Activated gamma-delta T cell treated with Interleukin-2 at 50 U/mL for 16 hours (primary cell): Measurements from ENCODE around the gene PADI2.
"Not testable (repeated sequence)": the region's sequence is repeated elsewhere in the genome, so short reads cannot be mapped to it uniquely, and the experiment has no call there.

Experiments used
- DNase-seq: peaks from one replicate; pipeline ENCODE4 v3.0.0-alpha.2; 2020

The PADI2 gene

DNA sequence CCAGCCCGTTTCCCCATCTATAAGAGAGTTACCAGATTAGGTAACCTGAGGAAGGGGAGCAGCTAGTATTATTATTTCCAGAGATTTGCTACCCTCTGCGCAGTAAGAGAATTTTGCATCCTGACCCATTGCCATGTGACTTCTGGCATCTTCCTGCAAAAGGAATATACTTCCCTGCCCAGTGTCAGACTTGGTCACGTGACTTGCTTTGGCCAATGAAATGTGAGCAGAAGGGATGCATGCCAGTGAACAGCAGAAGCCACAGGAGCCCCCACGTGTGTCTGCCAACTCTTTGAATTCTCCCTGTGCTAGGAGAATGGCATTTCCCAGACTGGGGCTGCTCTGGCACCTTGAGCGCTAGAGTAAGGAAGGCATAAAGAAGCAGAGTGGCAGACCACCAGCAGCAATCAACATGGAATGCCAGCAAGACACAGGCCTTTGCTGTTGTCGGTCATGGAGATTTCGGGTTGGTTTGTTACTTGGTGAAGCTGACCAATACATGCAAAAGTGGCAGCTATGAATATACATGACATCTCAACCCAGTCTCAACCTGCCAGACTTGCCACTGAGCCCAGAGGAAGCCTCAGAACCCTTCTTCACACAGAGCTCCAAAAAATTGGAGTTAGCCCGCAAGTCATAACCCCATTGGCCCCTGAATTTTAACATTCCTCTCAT lies 39.0 kb downstream of the PADI2 start:
- DNase-seq: no peak

DNA sequence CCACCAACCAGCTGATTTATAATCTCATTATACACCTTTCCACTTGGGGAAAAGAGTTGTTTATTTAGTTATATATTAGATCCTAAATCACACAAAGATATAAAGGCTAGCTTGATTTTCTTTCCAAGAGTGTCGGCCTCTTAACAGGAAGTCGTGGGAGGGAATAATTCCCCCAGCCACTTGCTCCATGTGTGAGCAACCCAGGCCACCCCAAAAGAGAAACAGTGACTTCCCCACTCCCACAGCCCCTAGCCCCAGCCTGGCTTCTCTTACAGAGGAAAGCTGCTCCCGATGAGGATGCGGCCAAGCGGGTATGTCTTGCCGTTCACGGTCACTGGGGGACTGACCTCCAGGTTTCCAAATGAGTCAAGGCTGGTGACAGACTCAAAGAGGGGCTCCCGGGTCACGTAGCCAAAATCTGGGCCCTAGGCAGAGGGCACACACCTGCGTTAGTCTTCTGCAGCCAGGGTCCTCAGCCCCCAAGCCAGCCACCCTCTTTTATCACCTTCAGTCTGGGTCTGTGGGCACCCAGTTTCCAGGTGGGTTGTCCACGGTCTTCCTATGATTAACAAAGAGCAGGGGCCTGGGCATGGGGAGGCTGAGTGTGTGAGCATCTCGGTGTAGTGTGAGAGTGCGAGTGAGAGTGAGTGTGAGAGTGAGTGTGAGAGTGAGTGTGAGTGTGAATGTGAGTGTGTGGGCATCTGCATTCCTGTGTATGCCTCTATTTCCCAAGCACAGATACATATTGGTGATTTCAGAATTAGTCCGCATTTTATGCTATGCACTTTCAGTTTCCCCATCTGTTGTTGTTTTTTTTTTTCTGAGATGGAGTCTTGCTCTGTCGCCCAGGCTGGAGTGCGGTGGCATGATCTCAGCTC lies 40.0 kb downstream of the PADI2 start:
- no peak for DNase-seq

DNA sequence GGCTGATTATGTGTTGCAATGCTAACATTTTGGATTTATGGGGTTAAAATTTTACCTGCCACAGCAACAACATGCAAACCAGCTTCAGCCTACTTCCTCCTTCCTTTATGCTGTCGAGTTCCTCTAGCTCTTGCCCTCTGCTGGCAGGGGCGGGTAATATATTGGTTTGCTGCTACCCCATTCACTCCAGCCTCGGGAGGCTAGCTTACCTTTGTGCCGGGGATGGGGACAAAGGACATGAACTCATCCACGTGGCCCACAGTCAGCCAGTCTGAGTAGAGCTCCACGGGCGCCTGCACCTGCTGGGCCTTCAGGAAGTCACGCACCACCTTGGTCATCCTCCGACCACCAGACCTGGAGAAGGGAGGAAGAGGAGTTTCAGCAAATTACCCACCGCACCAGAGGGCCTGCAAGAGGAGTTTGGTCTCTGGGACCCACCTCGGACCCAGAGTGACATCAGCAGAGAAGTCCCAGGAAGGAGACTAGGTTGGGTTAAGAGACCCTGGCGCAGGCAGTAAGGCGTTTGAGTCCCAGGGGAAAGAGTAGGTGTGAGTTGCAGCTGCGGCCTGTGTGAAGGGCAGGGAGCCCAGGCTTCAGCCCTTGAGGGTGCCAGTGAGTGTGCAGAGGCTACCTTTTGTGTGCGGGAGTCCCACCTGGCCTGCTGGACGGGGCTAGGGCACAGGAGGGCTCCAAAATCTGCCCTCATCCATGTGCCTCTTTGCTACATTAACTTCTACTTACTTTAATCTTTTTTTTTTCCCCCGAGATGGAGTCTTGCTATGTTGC lies 43.6 kb downstream of the PADI2 start:
- no peak for DNase-seq

DNA sequence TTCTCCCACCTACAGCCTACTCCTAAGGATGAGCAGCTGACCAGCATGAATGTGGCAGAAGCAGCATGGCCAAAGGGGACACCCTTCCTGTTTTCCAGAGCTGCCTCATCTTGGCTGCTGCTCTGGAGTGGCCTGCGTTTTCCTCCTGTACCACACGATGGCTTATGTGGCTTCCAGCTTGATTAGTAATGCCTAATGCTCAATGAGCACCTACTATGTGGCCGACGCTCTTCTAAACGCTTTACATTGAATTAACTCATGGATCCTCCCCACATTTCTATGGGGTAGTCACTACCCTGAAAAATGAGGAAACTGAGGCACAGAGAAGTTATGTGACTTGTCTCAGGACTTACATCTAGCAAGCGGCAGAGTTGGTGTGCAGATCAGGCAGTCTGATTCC lies 47.5 kb downstream of the PADI2 start:
- no peak for DNase-seq

DNA sequence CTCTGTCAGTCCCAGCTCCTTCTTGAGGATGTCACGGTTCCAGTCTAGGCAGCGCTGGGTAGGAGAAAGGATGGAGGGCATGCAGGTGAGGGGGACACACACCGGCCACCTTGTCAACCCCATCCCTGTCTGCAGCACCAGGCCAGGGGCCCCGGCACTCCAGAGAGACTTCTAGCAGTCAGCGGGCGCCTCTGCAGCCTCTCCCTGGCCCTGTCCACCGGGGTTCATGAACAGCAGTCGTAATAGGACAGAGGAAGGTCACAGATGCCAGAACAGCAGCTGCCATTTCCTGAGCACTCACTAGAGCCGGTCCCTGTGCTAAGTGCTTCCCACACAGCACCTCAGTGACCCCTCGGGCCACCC lies 49.1 kb downstream of the PADI2 start:
- DNase-seq: no peak

DNA sequence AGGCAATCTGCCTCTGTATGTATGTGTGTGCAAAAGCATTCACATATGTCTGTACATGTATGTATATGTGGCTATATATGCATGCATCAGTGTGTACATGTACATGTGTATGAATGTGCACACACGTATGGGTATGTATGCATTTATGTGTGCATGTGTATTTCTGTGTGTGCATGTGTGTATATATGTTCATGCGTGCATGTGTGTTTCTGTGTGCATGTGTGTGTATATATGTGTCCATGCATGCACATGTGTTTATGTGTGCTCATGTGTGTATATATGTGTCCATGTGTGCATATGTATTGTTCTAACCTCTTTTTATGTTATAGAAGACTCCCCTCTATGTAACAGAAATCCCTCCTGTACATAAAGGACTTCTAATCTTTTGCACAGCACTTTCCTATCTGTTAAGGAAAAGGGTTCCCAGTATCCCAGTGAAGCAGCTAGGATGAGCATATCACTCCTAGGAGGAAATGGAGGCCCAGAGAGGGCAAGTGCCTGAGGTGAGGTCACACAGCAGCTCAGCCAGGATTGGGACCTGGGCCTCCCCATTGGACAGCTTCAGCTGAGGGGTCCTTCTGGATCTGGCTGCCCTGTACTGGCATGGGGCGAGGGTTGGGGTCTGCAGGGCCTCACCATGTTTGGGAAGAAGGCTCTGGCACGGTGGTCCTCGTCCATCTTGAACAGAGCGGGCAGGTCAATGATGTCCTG lies 49.6 kb downstream of the PADI2 start:
- no peak for DNase-seq

DNA sequence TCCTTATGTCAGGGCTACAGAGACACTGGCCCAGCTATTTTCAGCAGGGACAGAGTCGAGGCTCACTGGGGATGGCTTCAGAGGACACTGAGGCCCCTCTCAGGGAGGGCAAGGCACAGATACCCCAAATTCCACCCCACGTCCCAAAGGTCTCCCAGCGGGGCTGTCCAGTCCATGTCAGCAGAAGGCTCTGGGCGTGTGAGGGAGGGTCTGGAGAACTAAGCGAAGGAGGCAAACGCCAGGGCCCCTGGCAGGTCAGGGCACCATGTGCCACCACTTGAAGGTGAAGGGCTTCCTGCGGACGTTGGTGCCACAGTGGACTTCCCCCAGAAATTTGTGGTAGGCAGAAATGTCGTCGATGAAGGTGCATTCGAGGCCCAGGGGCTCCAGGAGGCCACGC lies 50.5 kb downstream of the PADI2 start:
- no peak for DNase-seq

DNA sequence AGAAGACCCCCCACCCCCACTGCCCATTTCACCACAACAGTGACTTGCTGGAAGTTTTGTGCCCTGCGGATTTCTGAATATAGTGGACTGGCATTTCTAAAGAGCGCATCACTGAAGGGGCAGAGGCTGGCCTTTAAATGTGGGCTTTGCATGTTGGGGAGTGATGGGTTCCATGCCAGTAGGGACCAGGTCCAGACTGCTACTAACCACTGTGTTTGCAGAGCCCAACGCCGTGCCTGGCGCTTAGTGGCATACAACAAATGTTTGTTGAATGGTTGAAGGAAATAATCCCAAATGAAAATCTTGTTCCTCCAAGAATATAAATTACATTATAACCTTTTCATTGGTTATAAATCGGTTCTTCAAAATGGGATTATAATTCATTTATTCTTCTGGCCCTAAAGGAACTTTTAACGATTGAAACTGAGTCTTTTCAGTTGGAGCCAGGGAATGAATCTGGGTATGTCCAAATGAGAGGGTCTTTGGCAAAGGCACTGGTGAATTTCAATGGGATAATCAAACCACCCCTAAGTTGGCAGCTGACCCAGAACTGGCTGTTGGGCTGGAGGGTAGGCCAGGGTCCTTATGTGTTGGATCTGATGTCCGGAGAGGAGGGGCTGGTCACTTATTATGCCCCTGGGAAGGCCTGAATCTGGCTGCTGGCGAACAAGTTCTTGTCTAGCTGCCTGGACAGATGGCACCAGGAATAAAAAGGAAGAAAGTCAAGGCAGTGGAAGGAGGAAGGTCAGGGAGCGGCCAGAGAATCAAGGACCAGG lies 51.6 kb downstream of the PADI2 start:
- no peak for DNase-seq

DNA sequence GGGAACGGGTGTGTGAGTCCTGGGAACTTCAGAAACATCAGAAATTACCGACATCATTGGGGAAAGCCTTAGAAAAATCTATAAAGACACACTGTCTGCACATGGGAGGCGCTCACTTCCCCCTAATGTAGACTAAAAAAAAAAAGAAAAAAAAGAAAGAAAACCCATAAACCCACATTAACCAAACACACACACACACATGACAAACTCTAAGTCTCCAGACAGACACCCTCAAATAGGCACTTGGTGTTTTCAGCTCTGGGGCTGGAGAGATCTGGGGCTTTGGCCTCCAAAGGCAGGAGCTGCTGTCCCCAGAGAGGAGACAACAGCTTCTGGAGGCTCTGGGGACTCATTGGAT lies 52.2 kb downstream of the PADI2 start:
- DNase-seq: no peak

DNA sequence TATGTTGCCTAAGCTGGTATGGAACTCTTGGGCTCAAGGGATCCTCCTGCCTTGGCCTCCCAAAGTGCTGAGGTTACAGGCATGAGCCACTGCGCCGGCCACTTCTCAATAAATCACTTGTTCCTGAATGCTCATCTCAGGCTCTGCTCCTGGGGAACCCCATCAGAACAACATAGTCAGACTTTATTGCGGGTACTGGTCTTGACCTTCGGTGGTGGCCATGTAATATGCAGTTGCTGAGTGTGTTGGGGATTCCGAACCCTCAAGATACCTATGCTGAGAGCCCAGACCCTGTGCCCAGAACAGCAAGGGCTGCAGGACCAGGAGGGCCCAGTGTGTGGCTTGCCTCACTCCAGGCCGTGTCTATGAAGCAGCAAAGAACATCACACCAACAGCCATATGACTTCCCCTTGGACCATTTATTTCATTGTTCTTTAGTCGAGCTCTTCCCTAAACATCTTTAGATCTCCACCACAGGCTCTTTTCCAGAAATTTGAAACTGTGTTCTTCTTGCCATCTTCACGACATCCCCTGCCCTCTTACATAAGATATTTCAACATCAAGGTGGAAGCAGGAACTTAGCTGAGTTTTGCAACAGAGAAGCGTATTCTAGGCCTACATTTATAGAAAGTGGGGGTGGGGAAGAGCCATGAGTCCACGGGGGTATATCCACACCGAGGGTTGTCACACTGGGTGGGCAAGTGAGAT lies 52.7 kb downstream of the PADI2 start:
- no peak for DNase-seq

DNA sequence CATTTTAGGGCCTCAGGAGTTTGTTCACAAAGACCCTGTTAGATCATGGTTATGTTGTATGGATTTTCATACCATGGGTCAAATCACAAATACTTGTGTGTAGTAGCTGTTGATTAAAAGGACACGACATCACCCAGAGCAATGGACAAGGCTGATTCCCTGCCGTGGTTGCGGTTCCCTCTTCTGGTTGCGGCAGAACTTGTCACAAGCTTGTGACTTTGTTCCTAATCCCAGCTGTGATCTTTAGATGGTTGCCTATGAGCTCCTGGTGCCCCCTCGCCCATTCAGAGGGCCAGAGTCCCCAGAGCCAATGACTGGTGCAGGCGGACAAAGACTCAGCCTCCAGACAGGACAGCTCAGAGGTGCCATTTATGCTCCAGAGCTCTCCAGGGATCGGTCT lies 53.6 kb downstream of the PADI2 start:
- DNase-seq: no peak

DNA sequence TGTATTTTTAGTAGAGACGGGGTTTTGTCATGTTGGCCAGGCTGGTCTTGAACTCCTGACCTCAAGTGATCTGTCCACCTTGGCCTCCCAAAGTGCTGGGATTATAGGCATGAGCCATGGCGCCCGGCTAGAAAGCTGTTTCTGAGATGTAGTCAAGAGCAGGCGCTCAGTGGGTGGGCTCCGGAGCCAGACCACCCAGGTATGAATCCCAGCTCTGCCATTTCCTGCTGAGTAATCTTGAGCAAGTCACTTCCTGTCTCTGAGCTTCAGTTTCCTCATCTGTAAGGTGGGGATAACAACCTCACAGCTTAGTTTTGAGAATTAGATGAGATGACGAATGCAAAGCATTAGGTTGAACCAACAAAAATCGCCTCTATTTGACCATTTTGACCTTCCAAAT lies 56.5 kb downstream of the PADI2 start:
- DNase-seq: not testable (repeated sequence)

DNA sequence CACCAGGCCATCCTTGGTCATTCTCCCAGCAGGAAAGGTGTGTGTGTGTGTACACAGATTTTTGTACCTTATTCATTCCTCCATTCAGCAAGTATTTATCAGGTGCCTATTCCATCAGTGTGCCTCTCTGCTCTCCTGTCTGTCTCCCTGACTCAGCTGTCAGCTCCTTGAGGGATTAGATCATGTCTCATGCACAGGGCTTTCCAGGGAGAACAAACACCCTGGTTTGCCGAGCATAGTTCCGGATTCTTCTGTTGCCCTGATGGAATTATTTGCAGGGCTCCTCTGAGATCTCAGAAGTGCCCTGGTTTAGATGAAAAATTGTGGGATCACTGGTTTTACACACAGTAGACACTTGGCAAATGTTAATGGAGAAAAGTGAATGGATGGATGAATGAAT lies 57.4 kb downstream of the PADI2 start:
- no peak for DNase-seq

DNA sequence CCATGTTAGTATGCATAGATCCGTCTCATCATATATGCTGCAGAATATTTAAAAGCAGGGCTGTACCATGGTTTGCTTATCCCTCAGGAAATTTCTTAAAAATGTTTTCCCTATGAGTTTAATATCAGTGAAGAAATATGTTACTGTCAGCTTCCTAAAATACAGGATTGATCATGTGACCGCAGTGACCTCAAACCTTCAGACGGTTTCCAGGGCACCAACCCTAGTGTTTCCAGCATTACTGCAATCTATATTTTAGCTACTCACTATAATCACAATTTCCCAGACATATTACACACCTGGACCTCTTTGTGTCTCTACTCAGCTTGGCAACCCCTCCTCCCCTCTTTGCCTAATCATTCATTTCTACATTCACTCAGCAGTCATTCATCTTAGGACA lies 57.8 kb downstream of the PADI2 start:
- DNase-seq: no peak

DNA sequence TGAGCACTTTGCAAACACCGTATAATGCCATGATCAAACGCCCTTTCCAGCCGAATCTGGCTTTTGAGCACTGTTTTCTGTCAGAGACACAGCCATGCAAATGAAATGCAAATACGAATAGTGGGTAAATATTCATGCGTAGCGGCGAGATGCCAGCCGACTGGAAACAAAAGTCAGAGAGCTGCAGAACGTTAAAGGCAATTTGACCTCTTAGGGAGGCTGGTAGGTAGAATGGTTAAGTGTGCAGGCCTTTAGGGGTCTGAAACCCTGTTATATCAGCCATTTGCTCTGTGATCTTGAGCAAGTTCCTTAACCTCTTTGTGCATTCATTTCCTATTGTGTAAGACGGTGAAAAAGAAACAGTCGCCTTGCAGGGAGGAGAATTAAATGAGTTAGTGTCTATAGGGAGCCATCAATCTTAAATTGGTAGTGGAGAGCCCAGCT lies 58.9 kb downstream of the PADI2 start:
- no peak for DNase-seq

DNA sequence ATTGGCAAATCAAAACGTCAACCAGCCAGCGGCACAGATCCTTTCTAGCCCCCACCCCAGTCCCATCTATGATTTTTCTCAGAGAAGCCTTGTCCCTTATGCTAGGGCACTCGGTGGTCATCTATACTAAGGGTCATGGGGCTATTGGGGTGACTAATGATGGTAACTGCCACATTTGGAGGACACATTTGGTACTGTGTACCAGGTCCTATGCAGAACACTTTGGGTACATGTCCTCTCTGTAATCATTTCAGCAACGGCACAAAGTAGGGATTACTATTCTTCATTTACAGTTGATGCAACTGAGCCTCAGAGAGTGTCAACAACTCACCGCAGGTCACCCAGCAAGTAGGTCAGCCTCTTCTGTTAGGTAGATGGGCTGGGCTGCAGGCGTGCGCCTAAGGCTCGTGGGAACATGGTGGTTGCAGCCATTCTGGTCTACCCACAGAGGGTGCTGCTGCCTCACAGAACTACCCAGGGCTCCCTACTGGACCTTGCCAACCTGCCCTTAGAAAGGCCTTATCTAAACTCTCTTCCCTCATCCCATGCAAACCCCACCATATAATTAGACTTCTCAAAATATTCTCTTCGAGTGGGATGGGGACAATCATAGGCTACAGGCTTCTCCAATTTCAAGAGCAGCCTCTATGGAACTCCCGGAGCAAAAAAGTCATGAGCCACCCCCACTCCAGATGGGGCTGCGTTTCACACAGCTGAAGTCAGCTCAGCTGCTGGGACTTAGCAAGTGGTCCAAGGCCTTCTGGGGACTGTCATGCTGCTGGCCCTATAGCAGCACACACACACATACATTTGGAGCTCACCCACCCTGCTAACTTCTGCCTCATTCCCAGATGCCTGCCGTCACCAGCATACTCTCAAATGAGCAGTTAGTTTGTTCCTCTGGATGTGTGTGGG lies 59.6 kb downstream of the PADI2 start:
- no peak for DNase-seq

DNA sequence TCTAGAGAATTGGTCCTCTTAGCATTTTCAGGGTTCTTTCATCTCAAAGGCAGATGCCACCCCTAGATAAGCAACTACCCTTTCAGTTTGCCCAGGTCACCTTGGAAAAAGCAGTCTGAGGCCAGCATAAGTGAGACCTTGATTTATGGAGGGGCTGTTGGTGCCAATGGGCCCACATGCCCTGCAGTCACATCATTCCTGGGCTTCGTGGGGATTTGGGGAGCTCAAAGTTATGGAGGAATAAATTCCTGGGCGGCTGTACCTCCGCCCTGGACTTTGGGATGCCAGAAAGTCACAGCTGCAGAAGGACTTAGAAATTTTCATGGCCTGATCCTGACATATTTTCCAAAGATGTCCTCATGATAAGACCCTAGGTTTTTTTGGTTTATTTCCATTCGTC lies 62.7 kb downstream of the PADI2 start:
- DNase-seq: no peak

DNA sequence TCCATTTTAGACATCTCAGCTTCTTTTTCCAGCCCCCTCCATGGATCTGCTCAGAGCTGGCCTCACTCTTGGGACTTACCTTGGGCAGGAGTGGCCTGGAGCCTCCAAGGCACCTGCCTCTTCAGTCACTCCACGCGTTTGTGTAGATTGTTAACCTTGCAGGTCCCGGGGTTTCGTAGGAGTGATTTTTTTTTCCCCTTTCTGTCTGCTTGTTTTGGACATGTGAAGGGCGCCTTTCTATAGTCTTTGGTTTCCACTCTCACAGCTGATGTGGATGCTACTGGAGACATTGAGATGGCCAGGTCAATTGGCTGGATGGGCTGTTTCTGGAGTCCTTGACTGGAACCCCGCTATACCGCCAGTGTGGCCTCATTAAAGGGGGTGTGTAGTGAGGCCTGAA lies 63.5 kb downstream of the PADI2 start:
- DNase-seq: no peak

DNA sequence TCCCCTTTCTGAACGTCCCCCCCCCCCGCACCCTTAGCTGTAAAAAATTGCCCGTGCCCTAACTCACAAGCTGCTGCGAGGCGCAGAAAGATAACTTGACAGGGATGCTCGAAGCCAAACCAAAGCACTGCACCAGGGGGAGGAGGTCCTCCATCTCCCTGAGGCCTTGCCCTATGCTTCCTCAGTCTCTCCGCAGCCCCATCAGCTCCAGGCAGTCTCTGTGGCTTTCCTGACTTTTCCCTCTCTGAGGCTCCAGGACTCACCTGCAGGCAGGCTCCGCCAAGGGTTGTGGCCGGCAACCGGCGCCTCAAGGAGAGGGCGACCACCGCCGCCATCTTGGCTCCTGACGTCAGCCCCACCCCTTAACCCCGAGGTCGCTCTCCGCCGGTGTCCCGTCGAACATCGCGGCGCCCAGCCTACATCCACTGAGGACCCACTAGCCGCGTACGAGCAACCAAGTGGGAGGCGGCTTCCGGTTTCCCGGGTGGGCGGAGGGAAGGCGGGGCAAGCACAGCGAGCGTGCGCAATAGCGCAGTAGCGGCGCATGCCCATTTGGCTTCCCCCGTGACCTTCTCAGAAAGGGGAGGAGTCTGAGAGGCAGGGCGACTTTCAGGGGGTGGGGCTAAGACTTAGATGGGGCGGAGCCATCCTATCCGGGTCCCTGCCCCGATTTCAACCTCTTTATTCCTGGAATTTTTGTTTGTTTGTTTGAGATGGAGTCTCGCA lies 65.4 kb downstream of the PADI2 start, which contains the start of gene SDHB:
TSS of gene SDHB (minus strand) at position 348 of the 726 bp plus-strand sequence. CDS start at position 335, 13 bp downstream.
- peak; percentile 98 for DNase-seq
